Suprapubic skin (tissue), 4 donors: ENCODE data around the gene TBC1D5.

ENCODE experiments used
- EP300 ChIP-seq: sonication (generic); formaldehyde crosslinking; IDR thresholded peaks from one replicate; pipeline ENCODE4 v1.6.1; 2017; ENCODE audit warnings: antibody characterized with exemption
- POLR2A ChIP-seq, 2 donors: fragments of 450-650 bp; IDR thresholded peaks; one replicate each; pipeline ENCODE4 v1.6.1; 2017; ENCODE audit warnings: antibody characterized with exemption in 2 of 2, mild to moderate bottlenecking in 2 of 2, moderate library complexity in 2 of 2
- POLR2AphosphoS5 ChIP-seq, 3 donors: sonication (generic); formaldehyde crosslinking; IDR thresholded peaks; one replicate each; pipeline ENCODE4 v1.6.1; 2017; ENCODE audit warnings: antibody characterized with exemption in 3 of 3
- TF ChIP-seq, protein P1 (sequence below), 2 donors: fragments of 200-600 bp in 1 of 2; fragments of 450-650 bp in 1 of 2; sonication (generic) in 1 of 2; IDR thresholded peaks; one replicate each; pipeline ENCODE4 v1.5.1; 2016 to 2019; ENCODE audit warnings: antibody characterized with exemption in 2 of 2, mild to moderate bottlenecking in 1 of 2, moderate library complexity in 1 of 2

DNA sequence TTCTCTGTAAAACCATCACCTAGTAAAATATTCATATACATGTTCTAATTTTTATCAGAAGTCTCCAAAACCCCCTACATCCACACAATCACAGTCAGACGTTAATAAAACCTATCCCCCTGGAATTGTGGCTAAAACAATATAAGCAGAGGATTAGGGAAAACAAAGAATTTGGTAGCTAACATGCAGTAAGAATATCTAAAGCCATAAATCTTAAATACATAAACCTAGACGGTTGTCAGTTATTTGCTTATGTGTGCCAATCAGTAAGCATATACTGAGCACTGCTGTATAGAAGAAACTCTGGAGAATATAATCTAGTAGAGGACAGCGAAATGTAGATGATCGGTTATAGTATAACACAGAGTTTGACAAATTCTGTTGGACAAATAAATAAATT is 232.2 kb downstream of the TBC1D5 start:
- TF ChIP-seq, protein P1, sequence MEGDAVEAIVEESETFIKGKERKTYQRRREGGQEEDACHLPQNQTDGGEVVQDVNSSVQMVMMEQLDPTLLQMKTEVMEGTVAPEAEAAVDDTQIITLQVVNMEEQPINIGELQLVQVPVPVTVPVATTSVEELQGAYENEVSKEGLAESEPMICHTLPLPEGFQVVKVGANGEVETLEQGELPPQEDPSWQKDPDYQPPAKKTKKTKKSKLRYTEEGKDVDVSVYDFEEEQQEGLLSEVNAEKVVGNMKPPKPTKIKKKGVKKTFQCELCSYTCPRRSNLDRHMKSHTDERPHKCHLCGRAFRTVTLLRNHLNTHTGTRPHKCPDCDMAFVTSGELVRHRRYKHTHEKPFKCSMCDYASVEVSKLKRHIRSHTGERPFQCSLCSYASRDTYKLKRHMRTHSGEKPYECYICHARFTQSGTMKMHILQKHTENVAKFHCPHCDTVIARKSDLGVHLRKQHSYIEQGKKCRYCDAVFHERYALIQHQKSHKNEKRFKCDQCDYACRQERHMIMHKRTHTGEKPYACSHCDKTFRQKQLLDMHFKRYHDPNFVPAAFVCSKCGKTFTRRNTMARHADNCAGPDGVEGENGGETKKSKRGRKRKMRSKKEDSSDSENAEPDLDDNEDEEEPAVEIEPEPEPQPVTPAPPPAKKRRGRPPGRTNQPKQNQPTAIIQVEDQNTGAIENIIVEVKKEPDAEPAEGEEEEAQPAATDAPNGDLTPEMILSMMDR (IDR thresholded peaks at IDR 0.05), result no peak
- TF ChIP-seq EP300 (no peak), POLR2A (IDR thresholded peaks at IDR 0.05) (no peak), POLR2AphosphoS5 (IDR thresholded peaks at IDR 0.05) (no peak)
